Stomach (tissue), 9 donors: ENCODE data around the gene ZNF609. TPM values are rescaled to one million over a fixed set of nuclear protein-coding genes. Genes with fewer than 3 reads are reported as not detected.
A peak's percentile ranks its signal among the peaks of the same experiment; 100 is the strongest.

ENCODE experiments used
- DNase-seq, 2 donors: peaks; one replicate each; pipeline versions ENCODE4 v3.0.0 to v3.0.0-alpha.2; 2013 to 2019
- H3K27ac ChIP-seq, 5 donors: fragments of 200-600 bp in 4 of 5; sonication (generic) in 4 of 5; one replicate each; pipeline ENCODE4 v1.5.1; 2013 to 2019; ENCODE audit warnings: mild to moderate bottlenecking in 1 of 5, moderate library complexity in 1 of 5
- H3K27me3 ChIP-seq, 3 donors: fragments of 200-600 bp; sonication (generic); one replicate each; pipeline ENCODE4 v1.5.1; 2017 to 2019; ENCODE audit warnings: mixed run types in 1 of 3
- H3K36me3 ChIP-seq, 4 donors: fragments of 200-600 bp; sonication (generic); 1 replicate in 3 of 4; 2 replicates in 1 of 4; pipeline ENCODE4 v1.5.1; 2016 to 2019
- H3K4me1 ChIP-seq, 4 donors: fragments of 200-600 bp; sonication (generic); one replicate each; pipeline ENCODE4 v1.5.1; 2016 to 2019
- H3K4me3 ChIP-seq, 4 donors: fragments of 200-600 bp; sonication (generic) in 3 of 4; one replicate each; pipeline ENCODE4 v1.5.1; 2016 to 2019; ENCODE audit warnings: mild to moderate bottlenecking in 1 of 4
- H3K9me3 ChIP-seq, 4 donors: fragments of 200-600 bp; sonication (generic); one replicate each; pipeline ENCODE4 v1.5.1; 2016 to 2019
- EP300 ChIP-seq: sonication (generic); formaldehyde crosslinking; IDR thresholded peaks from one replicate; pipeline ENCODE4 v1.6.1; 2017; ENCODE audit warnings: antibody characterized with exemption
- POLR2A ChIP-seq, 4 donors: fragments of 450-650 bp; IDR thresholded peaks; one replicate each; pipeline ENCODE4 v1.6.1; 2016; ENCODE audit warnings: antibody characterized with exemption in 4 of 4, control low read depth in 2 of 4, mild to moderate bottlenecking in 1 of 4, moderate library complexity in 1 of 4
- POLR2AphosphoS5 ChIP-seq, 3 donors: sonication (generic); formaldehyde crosslinking; IDR thresholded peaks; one replicate each; pipeline ENCODE4 v1.6.1; 2016; ENCODE audit warnings: antibody characterized with exemption in 3 of 3
- WGBS, 5 donors: extraction: QIAGEN DNeasy Blood & Tissue Kit in 3 of 5; methylation state at CpG; one replicate each; pipeline versions ENCODE4 v1.1.5 to v1.1.7; 2013 to 2018; 5-methylcytosine and 5-hydroxymethylcytosine counted together
- intact Hi-C: fragments of 100-400 bp; cut with DNase I; formaldehyde crosslinking; loops from one replicate; pipeline ENCODE4 v1.15.1; 2023; ENCODE audit warnings: low total_unique reads
- polyA plus RNA-seq, 3 donors: library from polyadenylated mRNA; stranded (reverse); fragments of 200-250 nt; gene quantifications; one replicate each; pipeline ENCODE4 v1.2.3, GENCODE V29; 2013
- total RNA-seq, 5 donors: library from RNA; depleted of rRNA; stranded (reverse); fragments of >200 nt; gene quantifications; one replicate each; pipeline versions ENCODE4 v1.1.0 to v1.2.3, GENCODE V29; 2014 to 2016
- TF ChIP-seq, protein P1 (sequence below), 7 experiments: fragments of 450-650 bp in 4 of 7; fragments of 200-600 bp in 3 of 7; sonication (generic) in 3 of 7; IDR thresholded peaks; one replicate each; pipeline ENCODE4 v1.5.1; 2016 to 2019; ENCODE audit warnings: antibody characterized with exemption in 7 of 7, control low read depth in 2 of 7, mild to moderate bottlenecking in 1 of 7
- donor health status: healthy with polysubstance abuse.
- donor health status: Bipolar disorder and iron deficiency.
- donor health status: healthy.

Gene ZNF609
- total and polyA plus RNA-seq, 8 donors = 2.7 to 64.7 (median 27.0) TPM

- Histone ChIP-seq H3K4me3 (no peak overlapping the region), H3K36me3 (peaks cover 69 to 98% (median 96%) of the 10 kb centered on the region in 4 donors), H3K27ac (peak overlapping the region in 1 of 5 donors; percentile 70), H3K4me1 (peaks cover 2 to 47% (median 31%) of the 10 kb centered on the region in 4 donors), H3K9me3 (no peaks in the 10 kb centered on the region), H3K27me3 (no peaks in the 10 kb centered on the region)
- WGBS, 5 donors = 63 to 65% (median 65%) methylated on average over 10 of the region's 10 CpGs
- peak in 1 of 2 donors; percentile 83 for DNase-seq
- intact Hi-C loops = loop anchor here (5.0 kb wide), 1 partner anchor 41 kb away; no protein-coding TSS in a partner anchor
- TF ChIP-seq POLR2A (IDR thresholded peaks at IDR 0.05) = no peak
- TF ChIP-seq, protein P1, sequence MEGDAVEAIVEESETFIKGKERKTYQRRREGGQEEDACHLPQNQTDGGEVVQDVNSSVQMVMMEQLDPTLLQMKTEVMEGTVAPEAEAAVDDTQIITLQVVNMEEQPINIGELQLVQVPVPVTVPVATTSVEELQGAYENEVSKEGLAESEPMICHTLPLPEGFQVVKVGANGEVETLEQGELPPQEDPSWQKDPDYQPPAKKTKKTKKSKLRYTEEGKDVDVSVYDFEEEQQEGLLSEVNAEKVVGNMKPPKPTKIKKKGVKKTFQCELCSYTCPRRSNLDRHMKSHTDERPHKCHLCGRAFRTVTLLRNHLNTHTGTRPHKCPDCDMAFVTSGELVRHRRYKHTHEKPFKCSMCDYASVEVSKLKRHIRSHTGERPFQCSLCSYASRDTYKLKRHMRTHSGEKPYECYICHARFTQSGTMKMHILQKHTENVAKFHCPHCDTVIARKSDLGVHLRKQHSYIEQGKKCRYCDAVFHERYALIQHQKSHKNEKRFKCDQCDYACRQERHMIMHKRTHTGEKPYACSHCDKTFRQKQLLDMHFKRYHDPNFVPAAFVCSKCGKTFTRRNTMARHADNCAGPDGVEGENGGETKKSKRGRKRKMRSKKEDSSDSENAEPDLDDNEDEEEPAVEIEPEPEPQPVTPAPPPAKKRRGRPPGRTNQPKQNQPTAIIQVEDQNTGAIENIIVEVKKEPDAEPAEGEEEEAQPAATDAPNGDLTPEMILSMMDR (IDR thresholded peaks at IDR 0.05) = peak in 5 of 7 experiments; percentile 50 to 82 (median 67)
- TF ChIP-seq EP300 = no peak
- TF ChIP-seq POLR2AphosphoS5 (IDR thresholded peaks at IDR 0.05) = peak in 1 of 3 donors; percentile 20
These were observed 225.9 kb downstream of the ZNF609 start for GRCh38 chr15:64686130-64686735.

- 61 to 85% (median 75%) methylated on average over 2 of the region's 2 CpGs for WGBS, 5 donors
- TF ChIP-seq EP300 = no peak
- TF ChIP-seq POLR2A (IDR thresholded peaks at IDR 0.05) = no peak
- TF ChIP-seq POLR2AphosphoS5 (IDR thresholded peaks at IDR 0.05) = no peak
- TF ChIP-seq, protein P1 (IDR thresholded peaks at IDR 0.05) = no peak
- H3K27me3 ChIP-seq = no peaks in the 10 kb centered on the region
- peaks cover 60 to 98% (median 91%) of the 10 kb centered on the region in 4 donors for H3K36me3 ChIP-seq
- peaks cover 11 to 56% (median 33%) of the 10 kb centered on the region in 4 donors for H3K4me1 ChIP-seq
- DNase-seq = no peak
- H3K27ac ChIP-seq = peak overlapping the region in 4 of 5 donors; percentile 19 to 70 (median 41)
- no peaks in the 10 kb centered on the region for H3K9me3 ChIP-seq
- H3K4me3 ChIP-seq = no peak overlapping the region
- intact Hi-C loops = loop anchor here (5.0 kb wide), 1 partner anchor 40 kb away; no protein-coding TSS in a partner anchor
These were observed 226.8 kb downstream of the ZNF609 start for GRCh38 chr15:64687172-64687571.

- no peaks in the 10 kb centered on the region for H3K9me3 ChIP-seq
- H3K4me1 ChIP-seq = peaks cover 16 to 61% (median 37%) of the 10 kb centered on the region in 4 donors
- no peaks in the 10 kb centered on the region for H3K27me3 ChIP-seq
- DNase-seq = no peak
- H3K27ac ChIP-seq = peak overlapping the region; percentile 8 to 70 (median 25)
- 43 to 70% (median 55%) methylated on average over 3 of the region's 3 CpGs for WGBS, 5 donors
- H3K36me3 ChIP-seq = peaks cover 57 to 95% (median 85%) of the 10 kb centered on the region in 4 donors
- TF ChIP-seq POLR2A (IDR thresholded peaks at IDR 0.05) (no peak), EP300 (no peak), POLR2AphosphoS5 (IDR thresholded peaks at IDR 0.05) (no peak)
- TF ChIP-seq, protein P1 (IDR thresholded peaks at IDR 0.05) = no peak
- no peak overlapping the region for H3K4me3 ChIP-seq
- intact Hi-C loops = loop anchor here (5.0 kb wide), 1 partner anchor 40 kb away; no protein-coding TSS in a partner anchor
These were observed 227.3 kb downstream of the ZNF609 start for GRCh38 chr15:64687688-64688087.

- H3K36me3 ChIP-seq = peaks cover 51 to 86% (median 75%) of the 10 kb centered on the region in 4 donors
- no peaks in the 10 kb centered on the region for H3K9me3 ChIP-seq
- H3K27me3 ChIP-seq = no peaks in the 10 kb centered on the region
- H3K27ac ChIP-seq = peak overlapping the region in 3 of 5 donors; percentile 19 to 70 (median 57)
- WGBS, 5 donors = 85 to 95% (median 91%) methylated on average over 3 of the region's 3 CpGs
- intact Hi-C loops = loop anchor here (5.0 kb wide), 1 partner anchor 39 kb away; no protein-coding TSS in a partner anchor
- peaks cover 27 to 72% (median 48%) of the 10 kb centered on the region in 4 donors for H3K4me1 ChIP-seq
- DNase-seq = no peak
- TF ChIP-seq EP300 (no peak), POLR2A (IDR thresholded peaks at IDR 0.05) (no peak), POLR2AphosphoS5 (IDR thresholded peaks at IDR 0.05) (no peak)
- TF ChIP-seq, protein P1 (IDR thresholded peaks at IDR 0.05) = no peak
- H3K4me3 ChIP-seq = no peak overlapping the region
These were observed 228.4 kb downstream of the ZNF609 start for GRCh38 chr15:64688770-64689169.
